GM18507 (cell line): ENCODE data around the gene RPS5.
"Not testable (repeated sequence)": the region's sequence is repeated elsewhere in the genome, so short reads cannot be mapped to it uniquely, and the experiment has no call there.

Source experiments
- DNase-seq: peaks from one replicate; pipeline ENCODE4 v3.0.0; 2011; ENCODE audit warnings: low read depth; ENCODE audit not compliant: insufficient read length; ENCODE audit errors: extremely low spot score
- FAIRE-seq: peaks from 2 replicates; lab custom pipeline; 2011; peaks lifted over from hg19 to GRCh38; lab: Jason Lieb, UNC

RPS5 gene

GRCh38 chr19:58400316-58400915 lies 13.3 kb downstream of the RPS5 start:
- no peak for FAIRE-seq
- DNase-seq, result no peak

GRCh38 chr19:58400916-58401839 lies 14.1 kb downstream of the RPS5 start:
- DNase-seq, result peak; percentile 96
- FAIRE-seq, result peak; percentile 96

GRCh38 chr19:58401840-58402421 lies 14.9 kb downstream of the RPS5 start:
- no peak for FAIRE-seq

GRCh38 chr19:58403920-58404478 lies 16.9 kb downstream of the RPS5 start:
- not testable (repeated sequence) for FAIRE-seq, DNase-seq

More at GRCh38 chr19:58401840-58402421, 14.9 kb downstream of the RPS5 start:
- no peak for DNase-seq

- FAIRE-seq, result no peak
- no peak for DNase-seq
These were observed 20.0 kb downstream of the RPS5 start for GRCh38 chr19:58406818-58407657.

GRCh38 chr19:58407658-58408151 lies 20.6 kb downstream of the RPS5 start:
- FAIRE-seq (no peak), DNase-seq (no peak)

GRCh38 chr19:58408152-58409009 lies 21.3 kb downstream of the RPS5 start, which contains the start of gene ZNF584:
Gene ZNF584 (plus strand): TSS chr19:58408649. CDS start chr19:58409148, 499 bp downstream.
- FAIRE-seq, result peak; percentile 90
- DNase-seq, result peak; percentile 91

- FAIRE-seq (no peak), DNase-seq (no peak)
These were observed 22.1 kb downstream of the RPS5 start for GRCh38 chr19:58409010-58409790.

- FAIRE-seq, result no peak
These were observed 29.5 kb downstream of the RPS5 start for GRCh38 chr19:58416604-58417003.

GRCh38 chr19:58417071-58417470 lies 30.0 kb downstream of the RPS5 start:
- no peak for DNase-seq
- no peak for FAIRE-seq

More at GRCh38 chr19:58416604-58417003, 29.5 kb downstream of the RPS5 start:
- DNase-seq, result no peak

- no peak for FAIRE-seq
These were observed 41.5 kb downstream of the RPS5 start for GRCh38 chr19:58428617-58429016.

GRCh38 chr19:58429745-58430144 lies 42.7 kb downstream of the RPS5 start:
- DNase-seq, result no peak

More at GRCh38 chr19:58428617-58429016, 41.5 kb downstream of the RPS5 start:
- no peak for DNase-seq

GRCh38 chr19:58434217-58434616 lies 47.1 kb downstream of the RPS5 start:
- no peak for DNase-seq
- no peak for FAIRE-seq

More at GRCh38 chr19:58429745-58430144, 42.7 kb downstream of the RPS5 start:
- FAIRE-seq, result no peak

GRCh38 chr19:58439576-58440554 lies 52.8 kb downstream of the RPS5 start, which contains the start of gene ZNF132:
Gene ZNF132 (minus strand): TSS chr19:58440153. CDS start chr19:58439821, 332 bp downstream.
- DNase-seq (peak; percentile 90), FAIRE-seq (peak; percentile 100)

- DNase-seq (no peak), FAIRE-seq (no peak)
These were observed 53.5 kb downstream of the RPS5 start for GRCh38 chr19:58440556-58440955.

- not testable (repeated sequence) for DNase-seq, FAIRE-seq
These were observed 55.9 kb downstream of the RPS5 start for GRCh38 chr19:58442986-58443385.
